GM18505 (cell line): ENCODE measurements around the gene ZNF385B.

Experiments
- ATAC-seq: cut with Tn5 transposase; IDR thresholded peaks from one replicate; pipeline ENCODE4 v1.9.1; 2021; ENCODE audit not compliant: unreplicated experiment
- POLR2A ChIP-seq: IDR thresholded peaks from 4 replicates; pipeline ENCODE4 v1.6.1; 2011; ENCODE audit warnings: borderline replicate concordance; ENCODE audit not compliant: insufficient read depth, insufficient read length; ENCODE audit errors: extremely low read depth

Gene ZNF385B

GRCh38 chr2:179588486-179589145, 272.8 kb downstream of the ZNF385B start:
- TF ChIP-seq POLR2A = no peak
- ATAC-seq = no peak

DNA sequence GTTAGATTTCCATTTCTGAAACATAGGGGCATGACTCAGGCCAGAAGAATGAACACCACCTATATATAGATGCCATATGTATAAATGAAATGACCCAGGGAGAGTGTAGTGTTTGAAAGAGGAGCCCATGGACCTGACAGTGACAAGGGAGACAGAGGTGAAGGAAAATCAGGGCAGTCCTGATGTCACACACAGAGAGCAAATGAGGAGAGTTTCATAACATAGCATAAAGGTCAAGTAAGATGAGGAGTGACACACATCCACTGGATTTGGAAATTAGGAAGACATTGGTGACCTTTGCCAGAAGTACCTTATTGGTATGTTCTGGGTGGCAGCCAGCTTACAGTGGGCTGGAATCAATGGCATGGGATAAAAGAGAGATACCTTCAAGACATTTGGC, 276.7 kb downstream of the ZNF385B start:
- no peak for TF ChIP-seq POLR2A
- ATAC-seq = no peak

DNA sequence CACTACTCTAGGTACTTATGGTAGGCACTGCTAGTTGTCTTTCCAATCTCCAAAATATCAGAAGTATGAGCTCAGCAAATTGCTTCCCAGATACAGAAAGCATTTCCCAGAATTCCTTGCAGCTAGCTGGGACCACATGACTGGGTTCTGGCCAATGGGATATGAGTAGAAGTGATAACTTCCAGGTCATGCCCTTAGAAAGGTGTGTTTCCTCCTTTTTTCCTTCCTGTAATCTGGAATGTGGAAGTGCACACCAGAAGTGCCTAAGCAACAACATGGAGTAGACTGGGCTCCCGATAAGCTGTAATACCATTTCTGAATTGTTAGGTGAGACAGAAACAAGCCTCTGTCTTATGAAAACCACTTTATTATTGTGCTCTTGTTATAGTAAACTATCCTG, 279.8 kb downstream of the ZNF385B start:
- TF ChIP-seq POLR2A = no peak
- no peak for ATAC-seq

DNA sequence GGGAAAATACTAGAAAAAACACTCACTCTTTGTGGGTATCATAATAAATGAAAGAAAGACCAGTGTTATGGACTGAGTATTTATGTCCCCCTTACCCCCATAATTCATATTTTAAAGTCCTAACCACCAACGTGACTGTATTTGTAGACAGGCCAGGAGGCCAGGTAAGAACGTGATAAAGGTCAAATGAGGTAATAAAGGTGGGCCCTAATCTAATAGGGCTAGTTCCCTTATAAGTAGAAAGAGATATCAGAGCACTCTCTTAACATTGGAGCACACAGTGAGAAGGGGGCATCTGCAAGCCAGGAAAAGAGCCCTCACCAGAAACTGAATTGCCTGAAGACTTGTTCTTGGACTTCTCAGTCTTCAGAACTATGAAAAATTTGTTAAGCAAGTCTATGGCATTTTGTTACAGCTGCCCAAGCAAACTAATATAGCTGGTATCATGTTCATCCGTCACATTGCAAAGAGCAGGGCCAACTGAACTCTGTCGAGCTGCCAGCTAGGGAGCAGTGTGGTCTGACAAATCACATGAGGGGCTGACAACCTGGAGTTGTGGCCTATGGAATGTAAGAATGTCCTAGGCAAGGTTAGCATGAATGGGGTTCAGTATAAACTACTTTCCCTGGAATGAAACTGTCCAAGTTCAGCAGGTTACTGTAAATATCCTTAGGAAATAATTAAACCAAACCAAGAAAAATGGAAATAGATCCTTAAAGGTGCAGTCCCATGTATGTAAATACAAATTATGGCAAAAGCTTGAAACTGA, 280.9 kb downstream of the ZNF385B start:
- no peak for ATAC-seq

GRCh38 chr2:179579800-179580199, 281.6 kb downstream of the ZNF385B start:
- TF ChIP-seq POLR2A = no peak
- no peak for ATAC-seq

More for the DNA sequence above, 280.9 kb downstream of the ZNF385B start:
- no peak for TF ChIP-seq POLR2A

GRCh38 chr2:179578171-179578916, 283.1 kb downstream of the ZNF385B start:
- no peak for ATAC-seq
- TF ChIP-seq POLR2A = no peak

- no peak for ATAC-seq
- no peak for TF ChIP-seq POLR2A
These were observed 287.3 kb downstream of the ZNF385B start for GRCh38 chr2:179574061-179574519.

- no peak for TF ChIP-seq POLR2A
- no peak for ATAC-seq
These were observed 288.9 kb downstream of the ZNF385B start for GRCh38 chr2:179572544-179572943.

GRCh38 chr2:179571721-179572120, 289.7 kb downstream of the ZNF385B start:
- ATAC-seq = no peak
- no peak for TF ChIP-seq POLR2A

DNA sequence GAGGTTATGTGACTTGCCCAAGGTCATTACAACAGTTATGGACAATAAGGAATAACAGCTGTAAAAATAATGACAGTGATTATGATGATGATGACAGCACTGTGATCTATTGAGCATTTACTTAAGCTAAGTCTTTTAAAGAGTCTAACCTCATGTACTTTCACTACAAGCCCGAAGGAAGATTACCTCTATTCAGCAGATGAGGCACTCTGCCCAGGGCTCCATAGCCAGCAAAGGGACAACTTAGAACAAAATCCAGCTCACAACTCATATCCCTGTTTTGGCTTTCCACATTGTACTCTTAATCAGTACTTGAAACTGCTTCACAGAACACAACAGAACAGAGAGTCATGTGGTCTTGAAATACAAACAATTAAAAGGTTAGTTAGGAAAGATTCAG, 290.2 kb downstream of the ZNF385B start:
- TF ChIP-seq POLR2A = no peak
- no peak for ATAC-seq

DNA sequence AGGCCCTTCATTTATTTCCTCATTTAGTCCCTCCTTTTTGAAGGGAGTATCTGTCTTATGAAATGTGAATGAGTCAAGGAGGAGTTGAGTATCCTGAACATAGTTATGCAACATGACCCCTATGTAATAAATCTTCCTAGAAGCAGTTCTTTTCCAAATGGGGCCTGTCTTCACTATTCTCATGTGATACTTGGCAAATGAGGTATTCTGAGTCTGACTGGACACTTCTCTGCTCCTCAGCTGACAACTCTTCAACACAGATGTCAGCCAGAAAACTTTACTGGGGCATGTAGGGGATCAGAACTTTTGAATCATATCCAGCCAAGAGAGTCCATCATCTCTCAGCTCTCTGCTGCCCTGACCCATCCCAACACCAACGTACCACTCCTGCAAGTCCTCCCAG, 291.6 kb downstream of the ZNF385B start:
- no peak for TF ChIP-seq POLR2A
- no peak for ATAC-seq

DNA sequence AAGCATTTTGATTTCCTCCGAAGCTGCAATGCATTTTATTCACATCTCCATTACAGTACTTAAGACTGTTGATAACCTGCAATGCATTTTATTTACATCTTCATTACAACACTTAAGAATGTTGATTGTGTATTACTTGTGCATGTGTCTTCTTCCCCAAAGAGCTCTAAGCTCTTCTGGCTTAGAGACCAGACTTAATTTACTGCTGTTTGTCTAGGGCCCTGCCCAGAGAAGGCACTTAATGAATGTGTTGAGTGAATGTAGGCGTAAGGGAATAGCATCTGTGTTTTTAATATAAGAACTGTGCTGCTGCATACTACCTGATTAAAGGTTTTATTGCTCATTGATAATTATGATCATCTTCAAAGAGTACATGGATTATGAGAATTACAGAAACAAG, 295.6 kb downstream of the ZNF385B start:
- ATAC-seq = no peak
- TF ChIP-seq POLR2A = no peak

DNA sequence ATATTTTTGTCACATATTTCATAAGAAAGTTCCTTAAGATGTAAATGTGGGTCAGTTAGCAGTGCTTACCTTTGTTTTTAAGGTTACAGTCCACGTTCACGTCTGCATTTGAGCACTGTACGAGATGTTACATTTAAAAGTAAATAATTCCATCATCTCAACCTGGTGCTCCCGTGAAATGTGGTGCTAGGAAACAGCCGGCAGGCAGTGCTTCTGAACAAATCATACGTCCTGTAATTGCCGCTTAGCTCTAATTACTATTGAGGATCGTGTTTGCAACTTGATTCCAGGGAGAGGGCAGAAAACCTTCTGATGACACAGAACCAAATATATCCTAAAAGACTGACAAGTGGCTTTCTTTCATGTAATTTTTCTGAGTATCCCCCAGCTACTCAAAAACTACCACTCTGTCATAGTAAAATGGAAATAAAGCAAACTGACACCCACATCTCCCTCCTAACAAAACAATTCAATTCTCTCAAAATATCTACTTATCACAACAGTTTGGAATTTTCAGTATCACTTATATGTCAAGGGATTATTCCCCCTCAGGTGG, 299.0 kb downstream of the ZNF385B start:
- no peak for ATAC-seq

More for the DNA sequence above, 299.0 kb downstream of the ZNF385B start:
- no peak for TF ChIP-seq POLR2A
